Measurements from ENCODE around the gene TBC1D22A.

DNA sequence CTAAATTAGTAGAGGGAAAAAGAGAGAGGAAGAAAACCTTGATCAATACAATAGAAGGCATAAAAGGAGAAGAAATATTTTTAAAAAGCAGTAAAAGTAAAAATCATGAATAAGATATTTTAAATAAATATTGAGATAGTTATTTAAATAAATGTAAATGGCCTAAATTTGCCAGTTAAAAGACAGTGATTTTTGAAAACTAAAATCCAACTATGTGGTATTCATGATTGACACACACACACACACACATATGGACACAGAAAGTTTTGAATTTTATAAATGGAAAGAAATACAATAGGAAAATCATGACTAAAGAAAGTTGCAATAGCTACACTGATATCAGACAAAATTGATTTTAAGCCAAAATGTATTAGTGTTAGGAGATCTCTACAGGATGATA, 313.1 kb downstream of the TBC1D22A start:
- TF ChIP-seq POLR2A (IDR thresholded peaks at IDR 0.05) (no peak), POLR2AphosphoS5 (IDR thresholded peaks at IDR 0.05) (no peak), EP300 (IDR thresholded peaks at IDR 0.05) (no peak)
- TF ChIP-seq, protein P1, sequence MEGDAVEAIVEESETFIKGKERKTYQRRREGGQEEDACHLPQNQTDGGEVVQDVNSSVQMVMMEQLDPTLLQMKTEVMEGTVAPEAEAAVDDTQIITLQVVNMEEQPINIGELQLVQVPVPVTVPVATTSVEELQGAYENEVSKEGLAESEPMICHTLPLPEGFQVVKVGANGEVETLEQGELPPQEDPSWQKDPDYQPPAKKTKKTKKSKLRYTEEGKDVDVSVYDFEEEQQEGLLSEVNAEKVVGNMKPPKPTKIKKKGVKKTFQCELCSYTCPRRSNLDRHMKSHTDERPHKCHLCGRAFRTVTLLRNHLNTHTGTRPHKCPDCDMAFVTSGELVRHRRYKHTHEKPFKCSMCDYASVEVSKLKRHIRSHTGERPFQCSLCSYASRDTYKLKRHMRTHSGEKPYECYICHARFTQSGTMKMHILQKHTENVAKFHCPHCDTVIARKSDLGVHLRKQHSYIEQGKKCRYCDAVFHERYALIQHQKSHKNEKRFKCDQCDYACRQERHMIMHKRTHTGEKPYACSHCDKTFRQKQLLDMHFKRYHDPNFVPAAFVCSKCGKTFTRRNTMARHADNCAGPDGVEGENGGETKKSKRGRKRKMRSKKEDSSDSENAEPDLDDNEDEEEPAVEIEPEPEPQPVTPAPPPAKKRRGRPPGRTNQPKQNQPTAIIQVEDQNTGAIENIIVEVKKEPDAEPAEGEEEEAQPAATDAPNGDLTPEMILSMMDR (IDR thresholded peaks at IDR 0.05): no peak

Data from gastroesophageal sphincter (tissue), 3 donors.